ENCODE measurements around the gene DNAH5. TPM values are rescaled to one million over a fixed set of nuclear protein-coding genes. Genes with fewer than 3 reads are reported as not detected.
"Not testable (repeated sequence)": the region's sequence is repeated elsewhere in the genome, so short reads cannot be mapped to it uniquely, and the experiment has no call there.

DNAH5 gene
- total RNA-seq = not detected

- H3K4me3 Mint-ChIP-seq = no peak within 1 kb of the TSS
- H3K27ac Mint-ChIP-seq = no peak within 1 kb of the TSS
- no peaks in the 10 kb centered on the region for H3K27me3 Mint-ChIP-seq
- H3K36me3 Mint-ChIP-seq (ENCODE audit: low read depth) = no peaks in the 10 kb centered on the region
- no peaks in the 10 kb centered on the region for H3K4me1 Mint-ChIP-seq
- POLR2A ChIA-PET = no interaction called here
- no peaks in the 10 kb centered on the region for H3K9me3 Mint-ChIP-seq
- CTCF ChIA-PET = no interaction called here
- no peak for DNase-seq
These were observed at the start of gene DNAH5 for GRCh38 chr5:13944560-13945199. DNAH5 (minus strand) TSS chr5:13944688; CDS start chr5:13944438, 250 bp downstream.

- no peak overlapping the region for H3K27ac Mint-ChIP-seq
- H3K4me1 Mint-ChIP-seq = no peaks in the 10 kb centered on the region
- H3K9me3 Mint-ChIP-seq = peaks cover 7% of the 10 kb centered on the region
- DNase-seq = no peak
- ChIA-PET POLR2A (no interaction called here), CTCF (no interaction called here)
- H3K27me3 Mint-ChIP-seq = peaks cover 4% of the 10 kb centered on the region
- H3K36me3 Mint-ChIP-seq (ENCODE audit: low read depth) = no peaks in the 10 kb centered on the region
- no peak overlapping the region for H3K4me3 Mint-ChIP-seq
These were observed 49.4 kb upstream of the DNAH5 start for GRCh38 chr5:13993926-13994325.

- ChIA-PET POLR2A (no interaction called here), CTCF (no interaction called here)
- Mint-ChIP-seq H3K36me3 (ENCODE audit: low read depth) (no peaks in the 10 kb centered on the region), H3K27ac (no peak overlapping the region), H3K27me3 (peaks cover 4% of the 10 kb centered on the region), H3K4me1 (no peaks in the 10 kb centered on the region), H3K4me3 (no peak overlapping the region), H3K9me3 (peaks cover 4% of the 10 kb centered on the region)
- DNase-seq = no peak
These were observed 48.3 kb upstream of the DNAH5 start for GRCh38 chr5:13992795-13993194.

- no peaks in the 10 kb centered on the region for H3K9me3 Mint-ChIP-seq
- H3K36me3 Mint-ChIP-seq (ENCODE audit: low read depth) = no peaks in the 10 kb centered on the region
- no peaks in the 10 kb centered on the region for H3K4me1 Mint-ChIP-seq
- peaks cover 4% of the 10 kb centered on the region for H3K27me3 Mint-ChIP-seq
- DNase-seq = no peak
- ChIA-PET POLR2A (no interaction called here), CTCF (no interaction called here)
- no peak overlapping the region for H3K4me3 Mint-ChIP-seq
- no peak overlapping the region for H3K27ac Mint-ChIP-seq
These were observed 46.9 kb upstream of the DNAH5 start for GRCh38 chr5:13991365-13991764.

GRCh38 chr5:13990896-13991295 lies 46.4 kb upstream of the DNAH5 start:
- CTCF ChIA-PET = no interaction called here
- POLR2A ChIA-PET = no interaction called here
- Mint-ChIP-seq H3K36me3 (ENCODE audit: low read depth) (no peaks in the 10 kb centered on the region), H3K4me3 (no peak overlapping the region), H3K27ac (no peak overlapping the region), H3K27me3 (peaks cover 4% of the 10 kb centered on the region), H3K4me1 (no peaks in the 10 kb centered on the region), H3K9me3 (no peaks in the 10 kb centered on the region)
- DNase-seq = no peak

- H3K4me3 Mint-ChIP-seq = no peak overlapping the region
These were observed 45.3 kb upstream of the DNAH5 start for GRCh38 chr5:13989832-13990231.

GRCh38 chr5:13987843-13988464 lies 43.5 kb upstream of the DNAH5 start:
- H3K27ac Mint-ChIP-seq = no peak overlapping the region
- peak; percentile 21 for DNase-seq
- no peak overlapping the region for H3K4me3 Mint-ChIP-seq
- H3K27me3 Mint-ChIP-seq = peaks cover 1% of the 10 kb centered on the region
- H3K36me3 Mint-ChIP-seq (ENCODE audit: low read depth) = no peaks in the 10 kb centered on the region
- H3K9me3 Mint-ChIP-seq = no peaks in the 10 kb centered on the region
- H3K4me1 Mint-ChIP-seq = no peaks in the 10 kb centered on the region
- ChIA-PET POLR2A (no interaction called here), CTCF (interaction anchor here (1.1 to 1.2 kb wide), 4 partner anchors 16 to 661 kb away, joined by 3 read pairs; no protein-coding TSS in a partner anchor)

More at GRCh38 chr5:13989832-13990231, 45.3 kb upstream of the DNAH5 start:
- POLR2A ChIA-PET = no interaction called here
- no peaks in the 10 kb centered on the region for H3K36me3 Mint-ChIP-seq (ENCODE audit: low read depth)
- CTCF ChIA-PET = no interaction called here
- no peaks in the 10 kb centered on the region for H3K4me1 Mint-ChIP-seq
- no peak overlapping the region for H3K27ac Mint-ChIP-seq
- DNase-seq = no peak
- no peaks in the 10 kb centered on the region for H3K9me3 Mint-ChIP-seq
- peaks cover 4% of the 10 kb centered on the region for H3K27me3 Mint-ChIP-seq

- peaks cover 3% of the 10 kb centered on the region for H3K9me3 Mint-ChIP-seq
- H3K4me3 Mint-ChIP-seq = no peak overlapping the region
- no peaks in the 10 kb centered on the region for H3K4me1 Mint-ChIP-seq
- H3K27me3 Mint-ChIP-seq = no peaks in the 10 kb centered on the region
- no peak for DNase-seq
- POLR2A ChIA-PET = no interaction called here
- no peak overlapping the region for H3K27ac Mint-ChIP-seq
- no peaks in the 10 kb centered on the region for H3K36me3 Mint-ChIP-seq (ENCODE audit: low read depth)
- CTCF ChIA-PET = no interaction called here
These were observed 41.4 kb upstream of the DNAH5 start for GRCh38 chr5:13985731-13986418.

- H3K4me1 Mint-ChIP-seq; H3K4me3 Mint-ChIP-seq; H3K9me3 Mint-ChIP-seq; CTCF ChIA-PET; DNase-seq; H3K36me3 Mint-ChIP-seq (ENCODE audit: low read depth); H3K27me3 Mint-ChIP-seq; H3K27ac Mint-ChIP-seq; POLR2A ChIA-PET: not testable (repeated sequence)
These were observed 40.4 kb upstream of the DNAH5 start for GRCh38 chr5:13984888-13985287.

GRCh38 chr5:13976867-13977830 lies 32.7 kb upstream of the DNAH5 start:
- ChIA-PET POLR2A (no interaction called here), CTCF (no interaction called here)
- H3K4me3 Mint-ChIP-seq = no peak overlapping the region
- H3K27ac Mint-ChIP-seq = no peak overlapping the region
- DNase-seq = no peak
- no peaks in the 10 kb centered on the region for H3K4me1 Mint-ChIP-seq
- H3K9me3 Mint-ChIP-seq = peaks cover 5% of the 10 kb centered on the region
- no peaks in the 10 kb centered on the region for H3K36me3 Mint-ChIP-seq (ENCODE audit: low read depth)
- H3K27me3 Mint-ChIP-seq = no peaks in the 10 kb centered on the region

- POLR2A ChIA-PET = no interaction called here
- H3K27me3 Mint-ChIP-seq = no peaks in the 10 kb centered on the region
These were observed 31.7 kb upstream of the DNAH5 start for GRCh38 chr5:13976223-13976622.

GRCh38 chr5:13975246-13975645 lies 30.8 kb upstream of the DNAH5 start:
- Mint-ChIP-seq H3K9me3 (peaks cover 2% of the 10 kb centered on the region), H3K36me3 (ENCODE audit: low read depth) (no peaks in the 10 kb centered on the region)
- CTCF ChIA-PET = no interaction called here

More at GRCh38 chr5:13976223-13976622, 31.7 kb upstream of the DNAH5 start:
- CTCF ChIA-PET = no interaction called here
- Mint-ChIP-seq H3K27ac (no peak overlapping the region), H3K4me1 (no peaks in the 10 kb centered on the region), H3K4me3 (no peak overlapping the region), H3K9me3 (peaks cover 2% of the 10 kb centered on the region), H3K36me3 (ENCODE audit: low read depth) (no peaks in the 10 kb centered on the region)
- DNase-seq = no peak

GRCh38 chr5:13973724-13974123 lies 29.2 kb upstream of the DNAH5 start:
- CTCF ChIA-PET = no interaction called here
- H3K4me1 Mint-ChIP-seq = no peaks in the 10 kb centered on the region
- no peak for DNase-seq
- peaks cover 2% of the 10 kb centered on the region for H3K9me3 Mint-ChIP-seq
- no peak overlapping the region for H3K4me3 Mint-ChIP-seq
- POLR2A ChIA-PET = no interaction called here
- no peaks in the 10 kb centered on the region for H3K36me3 Mint-ChIP-seq (ENCODE audit: low read depth)
- no peak overlapping the region for H3K27ac Mint-ChIP-seq
- no peaks in the 10 kb centered on the region for H3K27me3 Mint-ChIP-seq

More at GRCh38 chr5:13975246-13975645, 30.8 kb upstream of the DNAH5 start:
- POLR2A ChIA-PET = no interaction called here
- no peak overlapping the region for H3K4me3 Mint-ChIP-seq
- H3K4me1 Mint-ChIP-seq = no peaks in the 10 kb centered on the region
- no peaks in the 10 kb centered on the region for H3K27me3 Mint-ChIP-seq
- no peak for DNase-seq
- H3K27ac Mint-ChIP-seq = no peak overlapping the region

Measured in activated CD4-positive, alpha-beta memory T cell treated with anti-CD3 and anti-CD28 coated beads, Interleukin-2, amount 10 ng/mL, durations not matched to agents 7 days and 5 days (primary cell).